Esophagus squamous epithelium (tissue), 4 donors: ENCODE data around the gene ZSWIM4.

Experiments
- CTCF ChIP-seq, 6 experiments: fragments of 450-650 bp in 4 of 6; fragments of 200-600 bp in 2 of 6; sonication (generic) in 2 of 6; IDR thresholded peaks; one replicate each; pipeline ENCODE4 v1.5.1; 2016 to 2019; ENCODE audit warnings: antibody characterized with exemption in 6 of 6, mild to moderate bottlenecking in 4 of 6, moderate library complexity in 4 of 6
- POLR2A ChIP-seq, 4 donors: fragments of 450-650 bp; IDR thresholded peaks; one replicate each; pipeline ENCODE4 v1.6.1; 2017; ENCODE audit warnings: antibody characterized with exemption in 4 of 4, mild to moderate bottlenecking in 4 of 4, moderate library complexity in 3 of 4

DNA sequence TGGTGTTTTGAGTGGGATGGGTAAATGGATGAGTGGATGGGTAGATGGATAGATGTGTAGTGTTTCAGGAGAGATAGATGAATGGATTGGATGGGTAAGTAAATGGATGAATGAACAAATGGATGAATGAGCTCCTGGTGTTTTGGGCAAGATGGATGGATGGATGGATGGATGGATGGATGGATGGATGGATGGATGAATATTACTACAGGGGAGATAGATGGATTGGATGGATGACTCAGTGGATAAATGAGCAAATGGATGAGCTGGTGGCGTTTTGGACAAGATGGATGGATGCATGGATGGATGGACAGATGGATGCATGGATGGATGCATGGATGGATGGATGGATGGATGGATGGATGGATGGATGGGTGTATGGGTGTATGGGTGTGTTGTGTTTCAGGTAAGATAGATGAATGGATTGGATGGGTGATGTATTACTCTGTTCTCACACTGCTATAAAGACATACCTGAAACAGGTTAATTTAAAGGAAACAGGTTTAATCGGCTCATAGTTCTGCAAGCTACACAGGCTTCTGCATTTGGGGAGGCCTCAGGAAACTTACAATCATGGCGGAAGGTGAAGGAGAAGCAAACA is 12.3 kb downstream of the ZSWIM4 start:
- TF ChIP-seq CTCF (IDR thresholded peaks at IDR 0.05) (no peak), POLR2A (IDR thresholded peaks at IDR 0.05) (no peak)
